Kidney epithelial cell (primary cell): ENCODE data around the gene ZNF106. TPM values are rescaled to one million over a fixed set of nuclear protein-coding genes. Genes with fewer than 3 reads are reported as not detected.

Source experiments
- DNase-seq: peaks from one replicate; pipeline ENCODE4 v3.0.0-alpha.2; 2010; ENCODE audit warnings: low read depth
- H3K27me3 ChIP-seq: 2 replicates; pipeline ENCODE4 v1.6.0; 2011; ENCODE audit warnings: low read length; ENCODE audit not compliant: control insufficient read depth, insufficient read depth
- H3K36me3 ChIP-seq: 2 replicates; pipeline ENCODE4 v1.5.1; 2011; ENCODE audit warnings: low read length; ENCODE audit not compliant: control insufficient read depth, insufficient read depth
- H3K4me3 ChIP-seq: 2 replicates; pipeline ENCODE4 v1.5.1; 2011; ENCODE audit warnings: low read depth, mild to moderate bottlenecking, control low read depth, low read length
- total RNA-seq: library from RNA; depleted of rRNA; stranded (reverse); fragments of >200 nt; gene quantifications from 2 replicates; pipeline ENCODE4 v1.2.3, GENCODE V29; 2015
- TF ChIP-seq, protein P1 (sequence below): IDR thresholded peaks from 2 replicates; pipeline ENCODE4 v1.5.1; 2011; ENCODE audit warnings: mild to moderate bottlenecking, moderate library complexity, low read length, control low read depth, inconsistent platforms; ENCODE audit not compliant: insufficient read depth, poor library complexity, severe bottlenecking

ZNF106 gene
- total RNA-seq, 1 donor from 2014 or later, result 32.5 TPM

DNA sequence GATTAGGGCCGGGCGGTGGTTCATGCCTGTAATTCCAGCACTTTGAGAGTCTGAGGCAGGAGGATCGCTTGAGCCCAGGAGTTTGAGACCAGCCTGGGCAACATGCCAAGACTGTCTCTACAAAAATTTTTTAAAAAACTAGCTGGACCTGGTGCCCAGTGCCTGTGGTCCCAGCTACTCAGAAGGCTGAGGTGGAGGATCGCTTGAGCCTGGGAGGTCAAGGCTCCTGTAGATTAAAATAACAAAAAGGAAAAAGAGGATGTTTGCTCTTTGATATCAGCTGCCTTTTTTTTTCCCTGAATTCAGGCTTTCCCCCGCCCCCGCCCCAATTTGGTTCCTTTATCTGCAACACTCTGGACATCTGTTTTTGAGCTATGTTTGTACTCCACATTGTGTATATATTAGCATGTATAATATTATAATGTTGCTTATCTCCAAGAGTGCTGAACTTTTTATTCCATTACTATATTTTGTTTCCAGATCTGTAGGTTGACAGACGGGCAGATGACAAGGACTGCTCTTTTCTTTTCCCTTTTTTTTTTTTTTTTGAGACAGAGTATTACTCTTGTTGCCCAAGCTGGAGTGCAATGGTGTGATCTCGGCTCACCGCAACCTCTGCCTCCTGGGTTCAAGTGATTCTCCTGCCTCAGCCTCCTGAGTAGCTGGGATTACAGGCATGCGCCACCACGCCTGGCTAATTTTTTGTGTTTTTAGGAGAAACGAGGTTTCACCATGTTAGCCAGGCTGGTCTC is 9.1 kb upstream of the ZNF106 start:
- no peak for DNase-seq
- no peak overlapping the region for H3K4me3 ChIP-seq

GRCh38 chr15:42498212-42499068 is 7.5 kb upstream of the ZNF106 start:
- TF ChIP-seq, protein P1, sequence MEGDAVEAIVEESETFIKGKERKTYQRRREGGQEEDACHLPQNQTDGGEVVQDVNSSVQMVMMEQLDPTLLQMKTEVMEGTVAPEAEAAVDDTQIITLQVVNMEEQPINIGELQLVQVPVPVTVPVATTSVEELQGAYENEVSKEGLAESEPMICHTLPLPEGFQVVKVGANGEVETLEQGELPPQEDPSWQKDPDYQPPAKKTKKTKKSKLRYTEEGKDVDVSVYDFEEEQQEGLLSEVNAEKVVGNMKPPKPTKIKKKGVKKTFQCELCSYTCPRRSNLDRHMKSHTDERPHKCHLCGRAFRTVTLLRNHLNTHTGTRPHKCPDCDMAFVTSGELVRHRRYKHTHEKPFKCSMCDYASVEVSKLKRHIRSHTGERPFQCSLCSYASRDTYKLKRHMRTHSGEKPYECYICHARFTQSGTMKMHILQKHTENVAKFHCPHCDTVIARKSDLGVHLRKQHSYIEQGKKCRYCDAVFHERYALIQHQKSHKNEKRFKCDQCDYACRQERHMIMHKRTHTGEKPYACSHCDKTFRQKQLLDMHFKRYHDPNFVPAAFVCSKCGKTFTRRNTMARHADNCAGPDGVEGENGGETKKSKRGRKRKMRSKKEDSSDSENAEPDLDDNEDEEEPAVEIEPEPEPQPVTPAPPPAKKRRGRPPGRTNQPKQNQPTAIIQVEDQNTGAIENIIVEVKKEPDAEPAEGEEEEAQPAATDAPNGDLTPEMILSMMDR, result no peak
- no peaks in the 10 kb centered on the region for H3K27me3 ChIP-seq
- H3K36me3 ChIP-seq, result no peaks in the 10 kb centered on the region
- H3K4me3 ChIP-seq, result no peak overlapping the region
- no peak for DNase-seq

More for the DNA sequence above, 9.1 kb upstream of the ZNF106 start:
- H3K36me3 ChIP-seq, result no peaks in the 10 kb centered on the region
- TF ChIP-seq, protein P1, result no peak
- no peaks in the 10 kb centered on the region for H3K27me3 ChIP-seq

DNA sequence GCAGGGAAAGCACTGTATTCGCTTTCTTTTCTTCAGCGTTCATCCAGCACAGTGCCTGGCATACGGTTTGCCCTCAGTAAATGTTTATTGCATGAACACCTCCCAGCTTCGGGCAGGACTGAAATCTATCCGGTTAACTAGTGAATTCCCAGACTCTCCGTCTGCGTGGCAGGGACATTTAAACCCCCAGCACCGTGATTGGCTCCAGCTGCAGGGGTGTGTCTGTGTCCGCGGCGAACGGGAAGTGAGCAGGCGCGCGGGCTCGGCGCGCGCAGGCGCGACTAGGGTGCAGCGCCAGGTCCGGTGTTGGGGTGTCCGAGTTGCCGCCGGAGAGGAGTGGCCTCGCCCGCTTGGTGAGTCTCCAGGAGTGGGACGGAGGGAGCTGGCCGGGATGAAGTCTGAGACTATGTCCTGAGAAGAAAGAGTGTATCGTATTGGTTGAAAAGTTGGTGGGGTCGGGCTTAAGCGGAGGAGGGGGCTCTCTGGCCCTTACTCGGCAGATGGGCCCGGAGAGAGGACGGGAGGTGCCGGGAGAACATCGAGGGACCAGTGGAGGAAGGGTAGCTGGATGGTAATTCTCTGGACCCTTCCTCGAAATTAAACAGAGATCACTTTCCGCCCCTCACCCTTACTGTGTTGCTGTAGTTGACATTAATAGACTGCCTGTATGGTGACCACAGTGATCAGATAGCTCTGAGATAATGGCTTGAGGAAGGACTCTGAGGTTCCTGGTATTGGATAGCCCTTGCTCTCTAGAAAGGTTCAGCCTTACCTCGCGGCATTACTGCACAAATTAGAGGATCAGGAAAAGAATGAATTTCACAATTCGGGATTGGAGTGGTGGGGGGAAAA is 4.6 kb upstream of the ZNF106 start, which contains the start of gene SNAP23:
Gene SNAP23 (plus strand): TSS at position 274 of the 852 bp plus-strand sequence. CDS start 16,213 bp downstream, outside the sequence.
- no peaks in the 10 kb centered on the region for H3K27me3 ChIP-seq
- H3K4me3 ChIP-seq, result peak within 1 kb of the TSS; percentile 82
- no peaks in the 10 kb centered on the region for H3K36me3 ChIP-seq
- DNase-seq, result peak; percentile 88
- TF ChIP-seq, protein P1, result no peak

DNA sequence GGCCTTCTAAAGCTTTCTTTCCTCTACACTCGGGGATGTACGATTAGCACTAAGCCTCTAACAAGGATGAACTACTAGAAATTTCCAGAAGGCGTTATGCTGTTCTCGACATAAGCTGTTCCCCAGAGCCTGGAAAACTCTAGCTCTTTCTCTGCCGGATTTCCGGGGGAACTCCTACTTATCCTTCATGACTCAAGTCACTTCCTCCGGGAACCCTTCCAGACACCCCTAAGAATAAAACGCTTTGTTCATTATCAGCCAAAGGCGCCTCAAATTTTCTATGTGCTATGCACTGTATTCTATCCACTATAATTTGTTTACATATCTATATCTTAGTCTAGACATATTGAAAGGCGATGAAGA is 4.0 kb upstream of the ZNF106 start:
- TF ChIP-seq, protein P1, result no peak

DNA sequence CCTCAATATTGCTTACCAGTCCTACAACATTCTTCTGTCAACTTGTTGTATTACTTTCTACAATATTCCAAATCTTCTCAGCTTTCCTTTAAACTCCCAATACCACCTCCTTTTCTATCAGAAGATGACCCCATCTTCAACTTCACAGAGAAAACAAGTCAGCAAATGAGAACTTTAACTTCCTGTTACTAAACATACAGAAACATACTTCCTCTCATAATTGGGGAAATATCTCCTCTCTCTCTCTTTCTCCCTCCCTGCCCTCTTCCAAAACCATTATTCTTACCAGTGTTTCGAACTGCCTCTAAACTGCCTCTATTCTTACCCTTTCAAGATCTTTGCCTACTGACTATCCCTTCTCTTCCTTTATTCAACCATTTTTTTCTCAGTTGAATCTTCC is 2.7 kb upstream of the ZNF106 start:
- H3K36me3 ChIP-seq, result no peaks in the 10 kb centered on the region
- H3K4me3 ChIP-seq, result no peak overlapping the region
- TF ChIP-seq, protein P1, result no peak
- no peak for DNase-seq
- H3K27me3 ChIP-seq, result no peaks in the 10 kb centered on the region

More for the DNA sequence above, 4.0 kb upstream of the ZNF106 start:
- peak overlapping the region; percentile 82 for H3K4me3 ChIP-seq
- peak; percentile 35 for DNase-seq
- no peaks in the 10 kb centered on the region for H3K36me3 ChIP-seq
- H3K27me3 ChIP-seq, result no peaks in the 10 kb centered on the region
